Measurements from ENCODE around the gene GOLGB1. TPM values are rescaled to one million over a fixed set of nuclear protein-coding genes. Genes with fewer than 3 reads are reported as not detected.

Gene GOLGB1
- total RNA-seq, 1 experiment from 2014 or later, result 26.5 TPM

DNA sequence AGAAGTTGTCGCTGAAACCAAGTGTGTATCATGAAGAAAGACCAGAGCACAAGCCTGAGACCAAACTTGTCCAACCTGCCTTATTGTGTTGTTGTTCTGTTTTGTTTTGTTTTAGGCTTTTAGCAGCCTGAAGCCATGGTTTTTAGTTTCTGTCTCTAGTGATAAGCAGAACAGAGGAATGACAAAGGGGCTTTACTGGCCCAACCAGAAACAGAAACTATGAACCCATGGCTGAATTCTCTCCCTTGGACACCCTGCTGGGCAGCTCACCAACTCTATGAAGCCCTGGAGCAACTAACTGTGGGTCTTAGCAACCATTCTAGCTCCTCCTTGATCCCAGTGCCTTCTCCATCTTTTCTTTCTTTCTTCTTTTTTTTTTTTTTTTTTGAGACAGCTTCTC, 119.2 kb downstream of the GOLGB1 start:
- no peak for DNase-seq (ENCODE audit: low spot score)

DNA sequence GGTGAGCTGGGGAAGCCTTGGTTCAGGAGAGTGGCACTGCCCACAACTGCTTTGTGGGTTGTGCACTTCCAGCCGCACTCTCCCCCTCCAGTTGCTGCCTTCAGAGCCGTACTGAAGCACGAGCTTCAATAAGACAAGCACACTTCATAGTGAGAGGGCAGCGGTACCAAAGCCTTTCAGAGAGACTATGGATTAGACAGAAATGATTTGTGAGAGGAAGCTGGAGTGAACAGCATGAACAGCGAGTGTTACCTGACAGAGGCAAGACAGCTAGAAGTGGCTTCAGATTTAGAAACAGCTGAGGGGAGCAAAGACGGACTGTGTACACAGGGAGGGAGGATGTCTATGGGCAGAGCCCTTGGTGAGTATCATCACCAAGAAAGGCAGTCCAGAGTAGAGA, 119.9 kb downstream of the GOLGB1 start:
- no peak for DNase-seq (ENCODE audit: low spot score)

DNA sequence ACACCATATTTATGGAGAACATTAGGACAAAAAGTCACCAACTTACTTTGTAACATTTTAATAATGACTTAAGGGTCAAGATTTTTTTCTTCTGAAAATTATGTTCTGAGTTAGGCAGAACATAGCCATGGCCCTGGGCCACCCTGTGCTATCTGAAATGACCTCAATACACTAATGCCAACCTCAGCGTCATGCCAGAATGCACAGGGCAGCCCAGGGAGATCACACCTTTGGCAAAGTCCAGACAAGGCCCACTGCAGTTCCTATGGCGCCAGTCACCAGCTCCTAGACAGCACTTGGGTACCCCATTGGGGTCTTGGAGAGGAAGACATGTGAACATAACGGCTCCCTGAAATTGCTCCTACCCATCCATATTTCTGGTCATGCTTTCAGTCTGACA, 121.9 kb downstream of the GOLGB1 start:
- no peak for DNase-seq (ENCODE audit: low spot score)

DNA sequence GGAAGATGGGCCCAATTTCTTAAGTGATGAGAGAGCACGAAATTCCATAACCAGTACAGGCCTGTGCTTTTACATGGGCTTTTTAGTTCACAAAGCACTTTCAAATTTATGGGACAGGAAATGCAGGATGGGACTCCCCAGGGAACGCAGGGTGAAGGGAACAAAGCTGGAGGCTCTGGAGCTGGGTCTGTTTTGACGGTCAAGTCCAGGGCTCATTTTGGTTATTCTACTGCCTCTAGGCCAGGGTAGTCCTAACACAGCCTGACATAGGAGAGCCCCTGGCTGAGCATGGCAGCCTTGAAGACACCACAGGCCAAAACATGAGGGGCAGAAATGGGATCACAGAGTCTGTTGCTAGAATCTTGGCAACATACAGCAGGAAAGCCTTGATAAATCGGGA, 122.3 kb downstream of the GOLGB1 start:
- no peak for DNase-seq (ENCODE audit: low spot score)

DNA sequence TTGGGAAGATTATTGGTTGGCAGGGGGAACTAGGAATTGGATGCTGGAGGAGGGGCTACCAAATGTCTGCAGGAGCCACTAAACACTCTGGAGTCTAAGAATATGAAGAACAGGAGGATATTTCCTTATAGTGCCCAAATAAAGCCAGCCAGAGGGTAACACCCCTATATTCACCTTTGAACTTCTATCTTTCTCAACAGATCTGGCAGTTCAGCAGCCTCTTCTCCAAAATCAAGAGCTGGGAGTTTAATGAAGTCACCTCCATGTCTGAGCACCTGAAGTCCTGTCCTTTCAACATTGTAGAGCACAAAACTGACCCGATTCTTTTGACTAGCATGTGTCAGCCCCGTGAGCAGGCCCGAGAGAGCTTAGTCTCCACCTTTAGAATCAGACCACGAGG, 123.0 kb downstream of the GOLGB1 start:
- DNase-seq (ENCODE audit: low spot score), result no peak

DNA sequence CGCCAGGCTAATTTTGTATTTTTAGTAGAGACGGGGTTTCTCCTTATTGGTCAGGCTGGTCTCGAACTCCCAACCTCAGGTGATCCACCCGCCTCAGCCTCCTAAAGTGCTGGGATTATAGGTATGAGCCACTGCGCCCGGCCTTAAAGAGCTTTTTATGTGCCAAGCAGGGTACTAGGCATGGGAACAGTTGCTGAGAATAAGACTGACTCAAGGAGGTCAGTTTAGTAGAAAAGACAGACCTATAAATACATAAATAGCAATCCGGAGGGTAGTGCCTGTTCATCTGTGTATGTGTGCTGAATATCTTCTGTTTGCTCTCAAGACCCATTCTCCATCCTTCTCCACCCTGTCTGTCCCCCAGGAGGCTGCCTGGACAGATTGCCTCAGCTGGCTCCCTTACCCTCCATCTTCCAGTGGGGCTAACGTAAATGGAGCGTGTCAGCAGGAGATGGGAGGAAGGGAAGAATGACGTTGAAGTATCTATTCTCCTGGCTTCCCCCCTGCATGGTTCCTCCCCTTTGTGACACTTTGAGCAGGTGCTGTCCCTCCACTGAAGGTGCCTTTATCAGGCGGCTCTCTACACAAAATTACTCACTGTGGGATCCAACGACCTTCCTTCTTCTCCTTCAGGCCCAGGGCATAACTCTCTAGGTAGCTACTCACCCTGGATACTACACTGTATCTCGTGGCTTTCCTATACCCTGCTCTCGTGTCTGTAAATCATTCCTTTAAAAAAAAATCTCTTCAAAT, 125.2 kb downstream of the GOLGB1 start:
- DNase-seq (ENCODE audit: low spot score), result no peak

DNA sequence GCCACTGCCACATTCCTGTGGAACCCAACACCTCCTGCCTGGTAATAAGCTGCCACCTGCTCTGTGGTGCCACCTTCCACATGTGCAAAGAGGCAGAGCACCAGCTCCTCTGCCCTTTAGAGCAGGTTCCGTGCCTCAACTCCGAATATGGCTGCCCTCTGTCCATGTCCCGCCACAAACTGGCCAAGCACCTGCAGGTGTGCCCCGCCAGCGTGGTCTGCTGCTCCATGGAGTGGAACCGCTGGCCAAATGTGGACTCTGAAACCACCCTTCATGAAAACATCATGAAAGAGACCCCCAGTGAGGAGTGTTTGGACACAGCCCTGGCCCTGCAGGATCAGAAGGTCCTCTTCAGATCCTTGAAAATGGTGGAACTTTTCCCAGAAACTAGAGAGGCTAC, 128.1 kb downstream of the GOLGB1 start:
- DNase-seq (ENCODE audit: low spot score), result no peak

DNA sequence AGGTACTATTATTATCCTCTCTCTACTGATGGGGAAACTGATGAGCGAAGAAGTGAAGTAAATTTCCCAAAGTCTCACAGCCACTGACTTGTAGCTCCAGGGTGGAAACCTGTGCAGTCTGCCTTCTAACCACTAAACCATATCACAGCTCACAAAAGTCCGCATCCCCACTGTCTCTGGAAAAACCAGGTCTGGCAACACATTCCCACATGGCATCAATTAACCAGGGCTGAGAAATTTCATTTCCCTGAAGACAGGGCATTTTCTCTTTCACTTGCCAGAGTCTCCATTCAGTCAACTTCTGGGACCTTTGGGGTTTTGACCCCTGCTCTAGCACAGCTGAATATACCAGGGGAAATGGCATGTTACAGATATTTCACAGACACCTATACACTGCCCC, 129.8 kb downstream of the GOLGB1 start:
- DNase-seq (ENCODE audit: low spot score), result no peak

Other genes starting within 250 kb of the GOLGB1 start
- gene POLQ, start 203.8 kb downstream of the GOLGB1 start, total RNA-seq (2014; rRNA removed; shearing (Covaris generic)), result 13.8 and 14.9 TPM in 2 replicates
- not detected in 2 replicates for gene ARGFX, start 181.8 kb downstream of the GOLGB1 start, total RNA-seq (2014; rRNA removed; shearing (Covaris generic))
- 0.09 TPM in 1 of 2 replicates, not detected in the other for gene FBXO40, start 156.4 kb downstream of the GOLGB1 start, total RNA-seq (2014; rRNA removed; shearing (Covaris generic))
- gene HCLS1, start 88.8 kb downstream of the GOLGB1 start, total RNA-seq (2014; rRNA removed; shearing (Covaris generic)), result 0.24 and 0.83 TPM in 2 replicates
- 27.8 and 35.6 TPM in 2 replicates for gene IQCB1, start 85.3 kb upstream of the GOLGB1 start, total RNA-seq (2014; rRNA removed; shearing (Covaris generic))
- gene EAF2, start 85.5 kb upstream of the GOLGB1 start, total RNA-seq (2014; rRNA removed; shearing (Covaris generic)), result 4.5 and 4.7 TPM in 2 replicates
- gene SLC15A2, start 144.7 kb upstream of the GOLGB1 start, total RNA-seq (2014; rRNA removed; shearing (Covaris generic)), result not detected in 2 replicates